ENCODE results near the gene DPP6.

DNA sequence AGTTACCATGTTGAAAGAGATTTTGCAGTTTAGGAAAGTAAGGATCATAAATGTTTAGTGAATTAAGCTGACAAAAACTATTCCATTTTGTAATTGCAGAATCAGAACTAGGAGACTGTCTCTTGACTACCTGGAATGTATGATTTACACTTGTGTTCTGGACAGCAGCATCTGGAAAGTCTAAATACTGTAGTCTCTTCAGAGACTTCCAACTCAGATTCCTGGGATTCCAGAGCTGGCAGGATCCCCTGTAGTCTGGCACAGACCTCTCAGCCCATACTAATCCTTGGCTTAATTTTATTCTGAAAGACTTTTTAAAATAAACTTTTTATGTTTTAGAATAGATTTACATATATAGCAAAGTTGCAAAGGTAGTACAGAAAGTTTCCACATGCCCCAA, 452.7 kb downstream of the DPP6 start:
- TF ChIP-seq, protein P1, sequence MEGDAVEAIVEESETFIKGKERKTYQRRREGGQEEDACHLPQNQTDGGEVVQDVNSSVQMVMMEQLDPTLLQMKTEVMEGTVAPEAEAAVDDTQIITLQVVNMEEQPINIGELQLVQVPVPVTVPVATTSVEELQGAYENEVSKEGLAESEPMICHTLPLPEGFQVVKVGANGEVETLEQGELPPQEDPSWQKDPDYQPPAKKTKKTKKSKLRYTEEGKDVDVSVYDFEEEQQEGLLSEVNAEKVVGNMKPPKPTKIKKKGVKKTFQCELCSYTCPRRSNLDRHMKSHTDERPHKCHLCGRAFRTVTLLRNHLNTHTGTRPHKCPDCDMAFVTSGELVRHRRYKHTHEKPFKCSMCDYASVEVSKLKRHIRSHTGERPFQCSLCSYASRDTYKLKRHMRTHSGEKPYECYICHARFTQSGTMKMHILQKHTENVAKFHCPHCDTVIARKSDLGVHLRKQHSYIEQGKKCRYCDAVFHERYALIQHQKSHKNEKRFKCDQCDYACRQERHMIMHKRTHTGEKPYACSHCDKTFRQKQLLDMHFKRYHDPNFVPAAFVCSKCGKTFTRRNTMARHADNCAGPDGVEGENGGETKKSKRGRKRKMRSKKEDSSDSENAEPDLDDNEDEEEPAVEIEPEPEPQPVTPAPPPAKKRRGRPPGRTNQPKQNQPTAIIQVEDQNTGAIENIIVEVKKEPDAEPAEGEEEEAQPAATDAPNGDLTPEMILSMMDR (IDR thresholded peaks at IDR 0.05): no peak
- no peak for TF ChIP-seq POLR2A (IDR thresholded peaks at IDR 0.05)
